Measurements from ENCODE around the gene EEF1A2.

The EEF1A2 gene

DNA sequence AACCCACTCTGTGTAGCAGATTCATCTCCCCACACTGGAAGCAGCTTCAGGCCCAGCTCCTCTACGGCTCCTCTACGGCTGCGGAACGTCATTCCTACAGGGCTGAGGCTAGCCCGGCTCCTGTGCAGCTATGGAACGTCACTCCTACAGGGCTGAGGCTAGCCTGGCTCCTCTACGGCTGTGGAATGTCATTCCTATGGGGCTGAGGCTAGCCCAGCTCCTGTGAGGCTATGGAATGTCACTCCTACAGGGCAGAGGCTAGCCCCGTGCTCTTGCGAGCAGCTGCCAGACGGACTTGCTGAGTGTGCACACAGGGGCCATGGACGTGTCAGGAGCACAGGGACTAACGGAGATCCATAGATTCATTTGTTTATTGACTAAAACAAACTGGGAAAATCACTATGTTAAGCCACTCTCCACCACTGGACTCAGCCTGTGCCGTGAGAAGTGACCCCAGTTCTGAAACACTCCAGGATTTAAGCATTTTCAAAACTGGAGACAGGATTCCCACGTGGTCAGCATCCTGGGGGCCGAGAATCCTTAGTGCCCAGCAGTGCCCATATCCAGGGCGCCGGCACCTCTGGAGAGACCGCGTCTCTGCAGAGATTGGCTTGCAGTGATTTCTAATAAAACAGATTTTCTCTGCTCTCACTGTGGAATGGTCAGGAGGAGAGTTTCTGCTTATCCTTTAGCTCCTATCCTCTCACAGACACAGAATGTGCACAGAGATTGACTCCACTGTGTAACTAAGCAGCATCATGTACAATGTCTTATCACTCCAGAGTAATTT lies 31.4 kb downstream of the EEF1A2 start:
- H3F3A ChIP-seq (ENCODE audit: insufficient read depth, low read length), result no peaks in the 10 kb centered on the region
- H3K79me2 ChIP-seq (ENCODE audit: low read length), result no peaks in the 10 kb centered on the region
- H3K4me3 ChIP-seq (ENCODE audit: low read length), result no peak overlapping the region
- no peak overlapping the region for H3K9ac ChIP-seq (ENCODE audit: low read length)
- no peak overlapping the region for H3K27ac ChIP-seq (ENCODE audit: low read length)
- no peak for DNase-seq
- H2AFZ ChIP-seq (ENCODE audit: low read length), result no peak overlapping the region
- H3K9me2 ChIP-seq (replicated peaks; ENCODE audit: insufficient read depth, low read length), result no peaks in the 10 kb centered on the region
- H3K4me2 ChIP-seq (ENCODE audit: low read depth, low read length), result no peak overlapping the region
- no peaks in the 10 kb centered on the region for H3K36me3 ChIP-seq (replicated peaks; ENCODE audit: insufficient read depth, low read length)
- no peaks in the 10 kb centered on the region for H3K9me3 ChIP-seq (replicated peaks; ENCODE audit: insufficient read depth, low read length)
- H4K20me1 ChIP-seq (ENCODE audit: insufficient read depth, low read length), result no peaks in the 10 kb centered on the region
- TF ChIP-seq EZH2 (optimal IDR thresholded peaks at IDR 0.05; ENCODE audit: low read depth, low read length), result no peak
- TF ChIP-seq, protein P1, sequence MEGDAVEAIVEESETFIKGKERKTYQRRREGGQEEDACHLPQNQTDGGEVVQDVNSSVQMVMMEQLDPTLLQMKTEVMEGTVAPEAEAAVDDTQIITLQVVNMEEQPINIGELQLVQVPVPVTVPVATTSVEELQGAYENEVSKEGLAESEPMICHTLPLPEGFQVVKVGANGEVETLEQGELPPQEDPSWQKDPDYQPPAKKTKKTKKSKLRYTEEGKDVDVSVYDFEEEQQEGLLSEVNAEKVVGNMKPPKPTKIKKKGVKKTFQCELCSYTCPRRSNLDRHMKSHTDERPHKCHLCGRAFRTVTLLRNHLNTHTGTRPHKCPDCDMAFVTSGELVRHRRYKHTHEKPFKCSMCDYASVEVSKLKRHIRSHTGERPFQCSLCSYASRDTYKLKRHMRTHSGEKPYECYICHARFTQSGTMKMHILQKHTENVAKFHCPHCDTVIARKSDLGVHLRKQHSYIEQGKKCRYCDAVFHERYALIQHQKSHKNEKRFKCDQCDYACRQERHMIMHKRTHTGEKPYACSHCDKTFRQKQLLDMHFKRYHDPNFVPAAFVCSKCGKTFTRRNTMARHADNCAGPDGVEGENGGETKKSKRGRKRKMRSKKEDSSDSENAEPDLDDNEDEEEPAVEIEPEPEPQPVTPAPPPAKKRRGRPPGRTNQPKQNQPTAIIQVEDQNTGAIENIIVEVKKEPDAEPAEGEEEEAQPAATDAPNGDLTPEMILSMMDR (IDR thresholded peaks at IDR 0.05; ENCODE audit: low read length), result no peak
- TF ChIP-seq EZH2phosphoT487 (IDR thresholded peaks at IDR 0.05; ENCODE audit: low read length), result no peak
- H3K27me3 ChIP-seq (replicated peaks; ENCODE audit: insufficient read depth, low read length), result peaks cover 96% of the 10 kb centered on the region
- H3K4me1 ChIP-seq (ENCODE audit: low read length), result no peaks in the 10 kb centered on the region

DNA sequence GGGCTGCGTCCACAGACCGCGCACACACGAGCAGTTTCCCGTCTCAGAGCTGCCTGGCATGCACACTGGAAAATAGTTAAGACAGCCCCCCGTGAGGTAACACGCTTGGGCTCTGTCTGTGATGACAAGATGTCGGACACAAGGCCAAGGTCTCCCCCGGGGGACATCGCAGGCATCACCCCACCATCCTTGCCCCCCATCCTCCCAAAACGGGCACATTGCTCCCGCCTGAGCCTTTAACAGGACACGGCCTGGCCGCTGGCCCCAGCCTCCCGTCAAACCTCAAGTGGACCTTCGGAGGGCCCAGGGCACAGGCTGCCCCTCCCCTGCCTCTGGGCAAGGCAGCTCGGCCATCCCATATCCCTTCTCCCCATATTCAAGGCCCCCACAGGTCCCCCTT lies 32.0 kb downstream of the EEF1A2 start:
- TF ChIP-seq, protein P1 (IDR thresholded peaks at IDR 0.05; ENCODE audit: low read length), result no peak
- TF ChIP-seq EZH2 (optimal IDR thresholded peaks at IDR 0.05; ENCODE audit: low read depth, low read length) (no peak), EZH2phosphoT487 (IDR thresholded peaks at IDR 0.05; ENCODE audit: low read length) (no peak)
- H3F3A ChIP-seq (ENCODE audit: insufficient read depth, low read length), result no peaks in the 10 kb centered on the region
- DNase-seq, result no peak
- no peak overlapping the region for H2AFZ ChIP-seq (ENCODE audit: low read length)
- no peak overlapping the region for H3K4me3 ChIP-seq (ENCODE audit: low read length)
- H3K4me1 ChIP-seq (ENCODE audit: low read length), result no peaks in the 10 kb centered on the region
- no peaks in the 10 kb centered on the region for H3K9me3 ChIP-seq (replicated peaks; ENCODE audit: insufficient read depth, low read length)
- no peaks in the 10 kb centered on the region for H3K9me2 ChIP-seq (replicated peaks; ENCODE audit: insufficient read depth, low read length)
- no peak overlapping the region for H3K4me2 ChIP-seq (ENCODE audit: low read depth, low read length)
- no peak overlapping the region for H3K9ac ChIP-seq (ENCODE audit: low read length)
- H3K27ac ChIP-seq (ENCODE audit: low read length), result no peak overlapping the region
- no peaks in the 10 kb centered on the region for H4K20me1 ChIP-seq (ENCODE audit: insufficient read depth, low read length)
- H3K27me3 ChIP-seq (replicated peaks; ENCODE audit: insufficient read depth, low read length), result peaks cover 96% of the 10 kb centered on the region
- H3K36me3 ChIP-seq (replicated peaks; ENCODE audit: insufficient read depth, low read length), result no peaks in the 10 kb centered on the region
- no peaks in the 10 kb centered on the region for H3K79me2 ChIP-seq (ENCODE audit: low read length)

DNA sequence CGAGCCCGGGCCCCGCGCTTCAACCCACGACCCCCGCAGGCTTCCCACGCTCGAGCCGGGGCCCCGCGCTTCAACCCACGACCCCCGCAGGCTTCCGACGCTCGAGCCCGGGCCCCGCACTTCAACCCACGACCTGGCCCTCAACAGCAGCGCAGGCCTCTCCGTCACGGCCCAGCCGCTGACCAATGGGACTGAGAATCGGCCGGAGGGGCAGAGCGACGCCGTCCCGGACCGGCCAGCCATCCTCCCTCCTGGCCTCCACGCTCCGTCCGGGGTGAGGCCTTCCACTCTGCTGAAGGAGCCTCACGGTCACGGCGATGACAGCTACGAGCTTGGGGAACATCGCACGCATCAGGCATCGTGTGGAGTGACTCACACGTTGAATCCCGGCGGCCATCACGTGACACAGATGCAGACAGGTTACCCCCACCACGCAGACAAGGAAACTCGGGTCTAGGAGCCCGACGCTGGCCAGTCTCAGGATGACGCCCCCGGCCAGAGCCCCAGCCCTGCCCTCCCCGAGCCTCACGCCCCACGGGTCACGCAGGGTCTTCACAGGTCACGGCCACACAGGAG lies 32.5 kb downstream of the EEF1A2 start:
- H3K9ac ChIP-seq (ENCODE audit: low read length), result no peak overlapping the region
- no peaks in the 10 kb centered on the region for H3K9me3 ChIP-seq (replicated peaks; ENCODE audit: insufficient read depth, low read length)
- H2AFZ ChIP-seq (ENCODE audit: low read length), result no peak overlapping the region
- no peak overlapping the region for H3K4me3 ChIP-seq (ENCODE audit: low read length)
- no peaks in the 10 kb centered on the region for H4K20me1 ChIP-seq (ENCODE audit: insufficient read depth, low read length)
- H3K27me3 ChIP-seq (replicated peaks; ENCODE audit: insufficient read depth, low read length), result peaks cover 95% of the 10 kb centered on the region
- no peak for DNase-seq
- H3K36me3 ChIP-seq (replicated peaks; ENCODE audit: insufficient read depth, low read length), result no peaks in the 10 kb centered on the region
- no peak overlapping the region for H3K4me2 ChIP-seq (ENCODE audit: low read depth, low read length)
- no peaks in the 10 kb centered on the region for H3K4me1 ChIP-seq (ENCODE audit: low read length)
- TF ChIP-seq, protein P1 (IDR thresholded peaks at IDR 0.05; ENCODE audit: low read length), result no peak
- TF ChIP-seq EZH2phosphoT487 (IDR thresholded peaks at IDR 0.05; ENCODE audit: low read length), result no peak
- TF ChIP-seq EZH2 (optimal IDR thresholded peaks at IDR 0.05; ENCODE audit: low read depth, low read length), result no peak
- no peaks in the 10 kb centered on the region for H3F3A ChIP-seq (ENCODE audit: insufficient read depth, low read length)
- no peaks in the 10 kb centered on the region for H3K9me2 ChIP-seq (replicated peaks; ENCODE audit: insufficient read depth, low read length)
- no peaks in the 10 kb centered on the region for H3K79me2 ChIP-seq (ENCODE audit: low read length)
- H3K27ac ChIP-seq (ENCODE audit: low read length), result no peak overlapping the region

Measured in MM.1S (cell line).